D721Med (cell line): ENCODE data around the gene TRERF1.

ENCODE experiments used
- DNase-seq: peaks from one replicate; pipeline ENCODE4 v3.0.0; 2011; ENCODE audit warnings: low spot score; ENCODE audit not compliant: insufficient read length
- FAIRE-seq: peaks from 2 replicates; lab custom pipeline; 2011; peaks lifted over from hg19 to GRCh38; lab: Jason Lieb, UNC
- CTCF ChIP-seq: IDR thresholded peaks from 2 replicates; pipeline ENCODE4 v1.5.1; 2012; ENCODE audit warnings: mild to moderate bottlenecking, control low read depth; ENCODE audit not compliant: insufficient read depth; ENCODE audit errors: missing control alignments

TRERF1 gene

GRCh38 chr6:42230345-42231321 is 221.1 kb downstream of the TRERF1 start:
- FAIRE-seq (no peak), DNase-seq (no peak)
- TF ChIP-seq CTCF = peak; percentile 41

GRCh38 chr6:42229506-42230119 is 222.1 kb downstream of the TRERF1 start:
- no peak for DNase-seq
- TF ChIP-seq CTCF = no peak
- FAIRE-seq = no peak

GRCh38 chr6:42228305-42228704 is 223.4 kb downstream of the TRERF1 start:
- no peak for TF ChIP-seq CTCF
- FAIRE-seq (no peak), DNase-seq (no peak)

- FAIRE-seq (no peak), DNase-seq (no peak)
- no peak for TF ChIP-seq CTCF
Measured at GRCh38 chr6:42227173-42227850, 224.4 kb downstream of the TRERF1 start.

GRCh38 chr6:42226645-42227143 is 225.0 kb downstream of the TRERF1 start:
- no peak for DNase-seq
- no peak for FAIRE-seq
- TF ChIP-seq CTCF = no peak

- FAIRE-seq (no peak), DNase-seq (no peak)
- no peak for TF ChIP-seq CTCF
Measured at GRCh38 chr6:42226161-42226611, 225.5 kb downstream of the TRERF1 start.
